Kidney epithelial cell (primary cell): ENCODE measurements around the gene PKIG. TPM values are rescaled to one million over a fixed set of nuclear protein-coding genes. Genes with fewer than 3 reads are reported as not detected.

ENCODE experiments used
- DNase-seq: peaks from one replicate; pipeline ENCODE4 v3.0.0-alpha.2; 2010; ENCODE audit warnings: low read depth
- H3K27me3 ChIP-seq: 2 replicates; pipeline ENCODE4 v1.6.0; 2011; ENCODE audit warnings: low read length; ENCODE audit not compliant: control insufficient read depth, insufficient read depth
- H3K36me3 ChIP-seq: 2 replicates; pipeline ENCODE4 v1.5.1; 2011; ENCODE audit warnings: low read length; ENCODE audit not compliant: control insufficient read depth, insufficient read depth
- H3K4me3 ChIP-seq: 2 replicates; pipeline ENCODE4 v1.5.1; 2011; ENCODE audit warnings: low read depth, mild to moderate bottlenecking, control low read depth, low read length
- CTCF ChIP-seq: IDR thresholded peaks from 2 replicates; pipeline ENCODE4 v1.5.1; 2011; ENCODE audit warnings: mild to moderate bottlenecking, moderate library complexity, low read length, control low read depth, inconsistent platforms; ENCODE audit not compliant: insufficient read depth, poor library complexity, severe bottlenecking
- total RNA-seq: library from RNA; depleted of rRNA; stranded (reverse); fragments of >200 nt; gene quantifications from 2 replicates; pipeline ENCODE4 v1.2.3, GENCODE V29; 2015

The PKIG gene
- total RNA-seq, 1 donor from 2014 or later: 74.1 TPM

- no peaks in the 10 kb centered on the region for H3K27me3 ChIP-seq
- no peaks in the 10 kb centered on the region for H3K36me3 ChIP-seq
- no peak for TF ChIP-seq CTCF
- no peak overlapping the region for H3K4me3 ChIP-seq
- DNase-seq: no peak
Measured at GRCh38 chr20:44598423-44599305, 16.3 kb downstream of the PKIG start.

GRCh38 chr20:44599715-44600114 is 17.3 kb downstream of the PKIG start:
- H3K27me3 ChIP-seq: no peaks in the 10 kb centered on the region
- H3K36me3 ChIP-seq: no peaks in the 10 kb centered on the region
- DNase-seq: no peak
- H3K4me3 ChIP-seq: no peak overlapping the region
- no peak for TF ChIP-seq CTCF

- DNase-seq: no peak
- no peak for TF ChIP-seq CTCF
- H3K4me3 ChIP-seq: no peak overlapping the region
- H3K36me3 ChIP-seq: no peaks in the 10 kb centered on the region
- no peaks in the 10 kb centered on the region for H3K27me3 ChIP-seq
Measured at GRCh38 chr20:44600301-44600700, 17.9 kb downstream of the PKIG start.

GRCh38 chr20:44600758-44601201 is 18.4 kb downstream of the PKIG start:
- Histone ChIP-seq H3K4me3 (no peak overlapping the region), H3K27me3 (no peaks in the 10 kb centered on the region), H3K36me3 (no peaks in the 10 kb centered on the region)
- no peak for DNase-seq
- no peak for TF ChIP-seq CTCF

- H3K27me3 ChIP-seq: no peaks in the 10 kb centered on the region
- no peak for TF ChIP-seq CTCF
- H3K36me3 ChIP-seq: no peaks in the 10 kb centered on the region
- DNase-seq: no peak
- H3K4me3 ChIP-seq: no peak overlapping the region
Measured at GRCh38 chr20:44601236-44601671, 18.9 kb downstream of the PKIG start.
